Suprapubic skin (tissue), 3 donors: Measurements from ENCODE around the gene FIZ1.

Experiments used
- CTCF ChIP-seq, 2 donors: fragments of 200-600 bp in 1 of 2; fragments of 450-650 bp in 1 of 2; sonication (generic) in 1 of 2; IDR thresholded peaks; one replicate each; pipeline ENCODE4 v1.5.1; 2016 to 2019; ENCODE audit warnings: antibody characterized with exemption in 2 of 2, mild to moderate bottlenecking in 1 of 2, moderate library complexity in 1 of 2
- POLR2AphosphoS5 ChIP-seq, 3 donors: sonication (generic); formaldehyde crosslinking; IDR thresholded peaks; one replicate each; pipeline ENCODE4 v1.6.1; 2017; ENCODE audit warnings: antibody characterized with exemption in 3 of 3

- TF ChIP-seq CTCF (IDR thresholded peaks at IDR 0.05) (no peak), POLR2AphosphoS5 (IDR thresholded peaks at IDR 0.05) (no peak)
Observed at GRCh38 chr19:55615543-55616394, 16.5 kb upstream of the FIZ1 start.
